GM19324 (cell line): Measurements from ENCODE around the gene CHST1.

ENCODE experiments used
- ATAC-seq: cut with Tn5 transposase; IDR thresholded peaks from one replicate; pipeline ENCODE4 v1.9.1; 2021; ENCODE audit warnings: mild to moderate bottlenecking, moderate library complexity; ENCODE audit not compliant: unreplicated experiment, low FRiP score

The CHST1 gene

DNA sequence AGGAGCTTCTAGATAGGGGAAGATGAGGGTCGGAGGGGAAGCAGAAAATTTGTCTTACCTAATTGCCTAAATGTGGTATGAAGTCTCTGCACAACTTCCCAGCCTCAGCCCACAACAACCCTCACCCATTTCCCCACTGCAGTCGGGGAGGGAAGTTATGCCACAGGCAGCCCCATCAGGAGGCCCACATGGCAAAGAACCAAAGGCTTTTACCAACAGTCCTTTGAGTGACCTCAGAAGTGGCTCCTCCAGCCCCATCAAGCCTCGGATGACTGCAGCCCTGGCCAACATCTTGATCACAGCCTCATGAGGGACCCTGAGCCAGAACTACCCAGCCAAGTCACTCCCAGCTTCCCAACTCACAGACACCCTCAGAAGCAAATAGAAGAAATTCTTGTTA lies 54.8 kb downstream of the CHST1 start:
- no peak for ATAC-seq

DNA sequence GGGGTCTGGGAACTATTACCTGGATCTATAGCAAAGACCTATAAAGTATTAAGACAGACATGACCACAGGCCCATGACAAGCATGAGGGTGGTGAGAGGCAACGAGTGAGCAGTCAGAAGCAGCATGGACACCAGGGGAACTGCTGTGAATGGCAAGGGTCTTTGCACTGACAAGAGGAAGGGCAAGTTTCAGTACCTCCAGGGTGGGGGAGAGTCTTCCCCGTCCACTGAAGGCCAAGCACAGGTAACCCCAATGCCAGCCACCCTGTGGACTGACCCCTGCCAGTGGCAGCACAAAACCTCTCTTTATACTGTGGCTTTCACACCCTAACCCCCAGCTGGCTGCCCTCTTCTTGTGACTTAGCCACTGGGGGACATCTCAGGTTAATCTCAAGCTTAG lies 55.5 kb downstream of the CHST1 start:
- ATAC-seq: no peak

DNA sequence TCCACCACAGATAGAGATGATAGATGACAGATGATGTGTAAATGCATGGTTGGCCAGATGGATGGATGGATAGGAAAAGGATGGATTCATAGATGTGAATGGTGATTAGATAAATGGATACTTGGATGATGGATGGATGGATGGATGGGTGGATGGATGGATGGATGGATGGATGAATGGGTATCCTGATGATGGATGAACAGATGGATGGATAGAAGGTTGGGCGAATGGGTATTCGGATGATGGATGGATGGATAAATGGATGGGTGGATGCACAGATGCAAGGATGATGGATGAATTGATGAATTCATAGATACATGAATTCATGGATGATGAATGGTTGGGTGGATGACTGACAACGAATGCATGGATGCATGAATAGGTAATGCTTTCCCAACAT lies 56.1 kb downstream of the CHST1 start:
- ATAC-seq: no peak

DNA sequence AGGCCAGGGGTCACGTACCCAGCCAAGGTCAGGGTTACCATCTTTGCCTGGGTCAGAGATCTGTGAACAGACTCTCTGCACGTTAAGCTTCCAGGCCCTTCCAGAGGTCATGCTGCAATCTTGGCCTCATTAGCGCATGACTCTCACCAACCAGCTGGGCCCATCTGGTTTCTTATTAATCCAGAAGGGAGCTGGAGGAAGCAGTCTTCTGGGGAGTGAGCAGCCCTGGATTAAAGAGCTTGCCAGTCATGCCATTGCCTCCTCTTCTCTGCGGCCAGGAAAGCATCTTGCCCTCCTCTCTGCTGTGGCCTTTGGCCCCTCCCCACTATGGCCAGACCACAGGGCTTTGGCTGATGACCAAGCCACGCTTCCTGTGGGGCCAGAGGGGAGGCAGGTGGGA lies 57.4 kb downstream of the CHST1 start:
- no peak for ATAC-seq

DNA sequence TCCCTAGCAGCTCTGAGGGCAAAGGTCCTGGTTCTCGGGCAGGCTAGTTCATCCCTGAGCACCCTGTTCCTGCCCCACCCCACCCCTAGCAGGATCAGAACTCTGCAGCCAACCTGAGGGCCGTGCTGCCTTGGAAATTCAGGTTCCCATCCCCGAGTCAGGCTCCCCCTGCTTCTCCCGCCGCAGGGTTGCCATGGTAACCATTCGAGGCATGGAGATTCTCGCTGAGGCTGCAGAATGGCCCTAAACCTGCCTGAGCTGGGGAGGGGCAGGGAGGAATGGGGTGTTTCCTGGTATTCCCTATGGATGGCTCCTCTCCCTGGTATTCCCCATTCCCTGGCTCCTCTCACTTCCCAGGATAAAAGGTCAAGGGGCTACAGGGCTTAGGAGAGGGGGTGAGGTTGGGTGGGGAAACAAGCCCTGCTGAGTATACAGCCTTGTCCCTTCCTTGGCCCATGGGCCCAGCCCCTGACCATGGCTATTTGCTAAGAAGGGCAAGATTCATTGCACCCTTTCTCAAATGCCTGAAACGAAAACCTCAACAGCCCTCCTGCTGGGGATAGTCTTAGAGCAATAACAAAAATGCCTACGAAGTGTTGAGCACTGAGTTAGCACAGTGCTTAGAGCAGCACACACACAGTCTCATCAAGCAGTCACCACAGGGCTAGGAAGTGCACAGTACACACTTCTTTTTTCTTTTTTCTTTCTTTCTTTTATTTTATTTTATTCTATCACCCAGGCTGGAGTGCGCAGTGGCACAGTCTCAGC lies 58.7 kb downstream of the CHST1 start:
- ATAC-seq: no peak

DNA sequence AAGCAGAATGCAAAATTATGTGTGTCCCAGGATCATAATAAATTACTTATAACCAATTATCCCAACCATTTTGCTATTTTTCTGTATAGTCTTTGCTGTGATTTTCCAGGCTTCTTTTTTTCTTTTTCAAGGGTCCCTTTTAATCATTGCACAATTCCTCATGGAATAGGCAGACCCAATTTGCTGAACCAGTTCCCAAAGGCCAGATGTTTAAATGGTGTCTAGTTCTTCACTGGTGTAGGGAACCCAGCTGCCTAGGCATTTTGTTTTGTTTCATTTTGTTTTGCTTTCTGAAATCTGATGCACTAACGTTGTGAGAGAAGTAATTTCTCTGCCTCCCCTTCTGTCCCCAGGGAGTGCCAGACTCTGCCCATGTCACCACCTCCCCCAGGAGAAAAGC lies 60.4 kb downstream of the CHST1 start:
- no peak for ATAC-seq

DNA sequence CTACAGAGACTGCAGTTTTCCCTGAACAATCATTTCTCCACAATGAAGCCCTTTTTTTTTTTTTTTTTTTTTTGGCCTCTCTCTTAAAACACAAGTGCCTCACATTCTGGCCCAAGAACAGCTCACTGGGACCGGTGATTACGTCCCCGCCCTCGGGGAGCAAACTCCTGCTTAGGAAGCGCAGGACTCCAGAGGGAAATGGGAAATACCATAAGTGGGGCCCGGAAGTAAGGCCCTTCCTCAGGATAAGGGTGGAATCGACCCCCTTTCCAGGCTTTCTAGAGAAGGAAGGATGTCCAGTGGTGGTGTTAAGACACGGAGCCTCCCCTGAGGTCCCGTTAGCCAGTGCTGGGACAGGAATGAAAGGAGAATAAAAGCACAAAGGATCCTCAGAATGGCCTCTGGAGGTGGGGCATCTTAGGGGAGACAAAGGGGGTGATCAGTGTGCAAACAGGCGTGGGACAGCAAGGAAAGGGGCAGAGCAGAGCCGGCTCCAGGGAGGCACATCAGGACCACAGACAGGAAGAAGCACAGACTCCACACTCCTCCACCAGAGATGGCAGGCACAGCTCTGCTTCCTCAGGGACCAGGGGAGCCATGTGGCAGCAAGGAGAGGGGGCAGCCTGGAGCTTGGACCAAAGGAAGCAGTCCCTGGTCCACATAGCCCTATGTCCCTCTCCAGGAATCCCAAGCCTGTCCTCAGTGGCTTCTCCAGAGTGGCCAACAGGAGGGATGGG lies 61.3 kb downstream of the CHST1 start:
- no peak for ATAC-seq

DNA sequence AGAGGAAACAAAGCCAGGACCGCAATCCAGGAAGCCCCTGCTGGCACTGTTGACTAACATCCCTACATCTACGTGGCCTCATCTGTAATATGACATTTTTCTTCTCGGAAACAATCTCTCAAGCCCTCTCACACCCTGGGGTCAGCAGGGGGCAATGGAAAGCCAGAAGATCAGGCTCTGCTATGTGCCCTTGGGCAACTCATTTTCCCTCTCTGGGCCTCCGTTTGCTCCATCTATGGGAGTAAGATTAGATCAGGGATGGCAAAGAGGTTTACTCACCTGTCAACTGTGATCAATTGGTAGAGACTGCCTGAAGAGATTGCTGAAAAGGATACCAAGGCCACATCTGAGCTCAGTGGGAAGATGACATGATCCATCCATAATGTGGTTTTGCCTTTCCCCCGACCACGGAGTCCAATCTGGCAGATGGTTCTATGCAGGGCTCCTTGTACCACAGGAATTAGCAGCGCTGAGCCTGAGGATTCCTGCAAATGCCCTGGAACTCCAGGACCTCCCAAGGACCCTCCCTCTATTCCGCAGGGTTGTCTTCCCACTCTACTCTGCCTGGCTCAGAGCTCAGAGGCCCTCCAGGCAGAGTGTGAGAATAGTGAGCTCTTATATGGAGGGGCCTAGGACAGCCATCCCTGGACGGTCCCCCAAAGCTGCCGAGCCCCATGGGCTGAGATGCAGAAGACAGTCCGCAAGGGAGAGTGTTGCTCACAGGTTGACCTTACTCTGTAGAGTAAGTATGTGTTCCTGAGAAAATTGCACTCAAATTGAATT lies 66.1 kb downstream of the CHST1 start:
- no peak for ATAC-seq
